Lower leg skin (tissue), 3 donors: Measurements from ENCODE around the gene GRID2.

Source experiments
- POLR2A ChIP-seq, 2 donors: fragments of 450-650 bp; IDR thresholded peaks; one replicate each; pipeline ENCODE4 v1.6.1; 2016 to 2017; ENCODE audit warnings: antibody characterized with exemption in 2 of 2, mild to moderate bottlenecking in 1 of 2, moderate library complexity in 1 of 2
- TF ChIP-seq, protein P1 (sequence below), 3 donors: fragments of 450-650 bp; IDR thresholded peaks; one replicate each; pipeline ENCODE4 v1.5.1; 2016; ENCODE audit warnings: antibody characterized with exemption in 3 of 3, mild to moderate bottlenecking in 3 of 3, moderate library complexity in 2 of 3

DNA sequence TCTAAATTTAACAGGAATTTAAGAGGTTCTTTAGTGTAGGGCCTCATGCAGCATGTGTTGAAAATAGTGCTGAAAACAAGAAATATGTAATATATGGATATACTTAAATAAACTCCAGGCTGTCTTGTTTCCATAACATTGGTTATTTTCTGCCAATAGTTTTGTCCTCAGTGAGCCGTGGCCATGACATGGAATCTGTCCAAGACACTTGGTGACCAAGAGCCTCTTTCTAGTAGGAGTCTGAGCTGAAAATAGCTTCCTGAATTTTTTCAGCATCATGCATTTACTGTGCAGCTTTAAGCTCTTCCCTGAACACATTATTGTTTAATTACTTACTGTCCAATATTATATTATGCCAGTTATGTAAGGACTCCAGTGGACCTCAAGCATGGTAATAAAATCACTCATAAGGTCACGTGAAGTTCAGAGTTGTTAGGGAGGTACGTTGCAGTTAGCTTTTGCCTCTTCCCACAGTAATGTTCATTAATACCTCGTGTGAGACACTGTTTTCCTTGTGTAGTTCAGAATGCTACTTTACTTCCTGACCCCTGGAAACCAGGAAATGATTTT, 488.2 kb downstream of the GRID2 start:
- TF ChIP-seq, protein P1, sequence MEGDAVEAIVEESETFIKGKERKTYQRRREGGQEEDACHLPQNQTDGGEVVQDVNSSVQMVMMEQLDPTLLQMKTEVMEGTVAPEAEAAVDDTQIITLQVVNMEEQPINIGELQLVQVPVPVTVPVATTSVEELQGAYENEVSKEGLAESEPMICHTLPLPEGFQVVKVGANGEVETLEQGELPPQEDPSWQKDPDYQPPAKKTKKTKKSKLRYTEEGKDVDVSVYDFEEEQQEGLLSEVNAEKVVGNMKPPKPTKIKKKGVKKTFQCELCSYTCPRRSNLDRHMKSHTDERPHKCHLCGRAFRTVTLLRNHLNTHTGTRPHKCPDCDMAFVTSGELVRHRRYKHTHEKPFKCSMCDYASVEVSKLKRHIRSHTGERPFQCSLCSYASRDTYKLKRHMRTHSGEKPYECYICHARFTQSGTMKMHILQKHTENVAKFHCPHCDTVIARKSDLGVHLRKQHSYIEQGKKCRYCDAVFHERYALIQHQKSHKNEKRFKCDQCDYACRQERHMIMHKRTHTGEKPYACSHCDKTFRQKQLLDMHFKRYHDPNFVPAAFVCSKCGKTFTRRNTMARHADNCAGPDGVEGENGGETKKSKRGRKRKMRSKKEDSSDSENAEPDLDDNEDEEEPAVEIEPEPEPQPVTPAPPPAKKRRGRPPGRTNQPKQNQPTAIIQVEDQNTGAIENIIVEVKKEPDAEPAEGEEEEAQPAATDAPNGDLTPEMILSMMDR (IDR thresholded peaks at IDR 0.05) = no peak
- no peak for TF ChIP-seq POLR2A (IDR thresholded peaks at IDR 0.05)
